Activated CD4-positive, alpha-beta T cell treated with anti-CD3 and anti-CD28 coated beads, Interleukin-10, Interleukin-2, amounts not matched to agents 100 ng/mL and 50 ng/mL, durations not matched to agents 16 hours and 8 hours (primary cell): ENCODE results near the gene KREMEN1.

ENCODE experiments used
- DNase-seq: peaks from one replicate; pipeline ENCODE4 v3.0.0-alpha.2; 2020

Gene KREMEN1

GRCh38 chr22:29208879-29209623 lies 136.2 kb downstream of the KREMEN1 start:
- no peak for DNase-seq

- DNase-seq: no peak
These were observed 136.7 kb downstream of the KREMEN1 start for GRCh38 chr22:29209624-29209929.

GRCh38 chr22:29211066-29211465 lies 138.2 kb downstream of the KREMEN1 start:
- DNase-seq: no peak

- DNase-seq: no peak
These were observed 138.6 kb downstream of the KREMEN1 start for GRCh38 chr22:29211466-29211865.

GRCh38 chr22:29212743-29213142 lies 139.9 kb downstream of the KREMEN1 start:
- no peak for DNase-seq

GRCh38 chr22:29213493-29213892 lies 140.7 kb downstream of the KREMEN1 start:
- DNase-seq: no peak

GRCh38 chr22:29214232-29214631 lies 141.4 kb downstream of the KREMEN1 start:
- no peak for DNase-seq

- no peak for DNase-seq
These were observed 142.4 kb downstream of the KREMEN1 start for GRCh38 chr22:29215012-29215860.

- DNase-seq: no peak
These were observed 143.4 kb downstream of the KREMEN1 start for GRCh38 chr22:29216011-29216872.

- no peak for DNase-seq
These were observed 144.2 kb downstream of the KREMEN1 start for GRCh38 chr22:29216873-29217666.
